ENCODE results near the gene KCNC1. TPM values are rescaled to one million over a fixed set of nuclear protein-coding genes. Genes with fewer than 3 reads are reported as not detected.

KCNC1 gene
- total RNA-seq, 1 donor from 2014 or later, result not detected

DNA sequence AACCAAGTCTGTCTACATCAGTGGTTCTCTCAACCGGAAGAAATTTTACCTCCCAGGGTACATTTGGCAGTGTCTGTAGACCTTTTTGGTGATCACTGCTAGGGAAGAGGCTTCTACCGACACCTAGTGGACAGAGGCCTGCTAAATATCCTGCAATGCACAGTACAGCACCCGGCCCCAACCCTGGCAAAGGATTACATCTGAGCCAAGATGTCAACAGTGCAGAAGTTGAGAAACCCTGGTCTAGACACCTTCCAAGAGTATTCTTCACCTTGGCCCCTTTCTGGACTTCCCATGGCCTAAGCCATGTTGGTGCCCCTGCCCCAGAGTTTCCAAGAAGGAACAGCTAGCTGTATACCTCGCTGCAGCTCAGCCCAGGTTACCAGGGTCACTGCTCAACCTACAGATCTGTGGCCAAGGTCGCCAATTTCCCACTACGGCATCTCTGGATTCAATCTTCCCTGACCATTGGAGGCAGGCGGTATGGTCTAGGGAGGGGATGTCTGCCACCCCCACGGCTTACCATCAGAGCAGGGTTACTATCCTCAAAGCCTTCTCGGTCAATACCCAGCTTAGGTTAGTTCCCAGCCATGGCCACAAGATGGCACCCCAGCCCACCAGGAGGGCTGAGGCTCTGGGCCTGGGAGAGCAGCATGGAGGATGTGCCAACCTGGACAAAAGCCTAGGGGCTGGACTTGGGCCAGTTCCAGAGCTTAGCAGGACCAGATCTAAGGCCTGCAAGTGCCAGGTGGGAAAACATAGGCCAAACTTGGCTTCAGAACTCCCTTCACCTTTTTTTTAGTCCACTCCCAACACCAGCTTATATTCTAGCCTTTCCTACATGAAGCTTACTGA, 3.7 kb upstream of the KCNC1 start:
- no peak for DNase-seq (ENCODE audit: low read depth)
- H3K4me3 ChIP-seq (ENCODE audit: low read depth, low read length), result no peak overlapping the region
- H3K27me3 ChIP-seq (ENCODE audit: control insufficient read depth, insufficient read depth, low read length), result peaks cover 35% of the 10 kb centered on the region
- no peaks in the 10 kb centered on the region for H3K36me3 ChIP-seq (ENCODE audit: control insufficient read depth, insufficient read depth, low read length)
- TF ChIP-seq, protein P1, sequence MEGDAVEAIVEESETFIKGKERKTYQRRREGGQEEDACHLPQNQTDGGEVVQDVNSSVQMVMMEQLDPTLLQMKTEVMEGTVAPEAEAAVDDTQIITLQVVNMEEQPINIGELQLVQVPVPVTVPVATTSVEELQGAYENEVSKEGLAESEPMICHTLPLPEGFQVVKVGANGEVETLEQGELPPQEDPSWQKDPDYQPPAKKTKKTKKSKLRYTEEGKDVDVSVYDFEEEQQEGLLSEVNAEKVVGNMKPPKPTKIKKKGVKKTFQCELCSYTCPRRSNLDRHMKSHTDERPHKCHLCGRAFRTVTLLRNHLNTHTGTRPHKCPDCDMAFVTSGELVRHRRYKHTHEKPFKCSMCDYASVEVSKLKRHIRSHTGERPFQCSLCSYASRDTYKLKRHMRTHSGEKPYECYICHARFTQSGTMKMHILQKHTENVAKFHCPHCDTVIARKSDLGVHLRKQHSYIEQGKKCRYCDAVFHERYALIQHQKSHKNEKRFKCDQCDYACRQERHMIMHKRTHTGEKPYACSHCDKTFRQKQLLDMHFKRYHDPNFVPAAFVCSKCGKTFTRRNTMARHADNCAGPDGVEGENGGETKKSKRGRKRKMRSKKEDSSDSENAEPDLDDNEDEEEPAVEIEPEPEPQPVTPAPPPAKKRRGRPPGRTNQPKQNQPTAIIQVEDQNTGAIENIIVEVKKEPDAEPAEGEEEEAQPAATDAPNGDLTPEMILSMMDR (IDR thresholded peaks at IDR 0.05; ENCODE audit: insufficient read depth, low read length, poor library complexity, severe bottlenecking), result peak; percentile 90

DNA sequence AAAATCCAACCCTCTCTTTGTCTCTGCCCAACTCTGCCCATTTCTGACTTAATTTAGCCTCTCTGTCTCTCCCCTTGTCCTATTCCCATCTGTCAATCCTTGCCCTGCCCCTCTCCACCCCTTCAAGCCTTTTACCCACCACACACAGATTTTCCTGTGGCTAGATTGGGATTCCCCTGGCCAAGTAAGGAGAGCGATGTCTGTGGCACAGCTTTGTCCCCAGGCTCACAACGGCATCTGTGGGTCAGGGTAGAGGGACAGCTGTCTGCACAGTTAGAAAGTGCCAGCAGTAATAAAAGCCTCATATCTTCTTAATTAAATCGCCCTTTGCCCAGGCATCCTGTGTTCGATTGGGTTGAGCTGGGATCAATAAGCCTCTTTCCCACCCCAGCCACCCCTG, 1.3 kb upstream of the KCNC1 start:
- H3K36me3 ChIP-seq (ENCODE audit: control insufficient read depth, insufficient read depth, low read length), result no peaks in the 10 kb centered on the region
- H3K4me3 ChIP-seq (ENCODE audit: low read depth, low read length), result no peak overlapping the region
- peaks cover 60% of the 10 kb centered on the region for H3K27me3 ChIP-seq (ENCODE audit: control insufficient read depth, insufficient read depth, low read length)
- no peak for DNase-seq (ENCODE audit: low read depth)
- TF ChIP-seq, protein P1 (IDR thresholded peaks at IDR 0.05; ENCODE audit: insufficient read depth, low read length, poor library complexity, severe bottlenecking), result no peak

DNA sequence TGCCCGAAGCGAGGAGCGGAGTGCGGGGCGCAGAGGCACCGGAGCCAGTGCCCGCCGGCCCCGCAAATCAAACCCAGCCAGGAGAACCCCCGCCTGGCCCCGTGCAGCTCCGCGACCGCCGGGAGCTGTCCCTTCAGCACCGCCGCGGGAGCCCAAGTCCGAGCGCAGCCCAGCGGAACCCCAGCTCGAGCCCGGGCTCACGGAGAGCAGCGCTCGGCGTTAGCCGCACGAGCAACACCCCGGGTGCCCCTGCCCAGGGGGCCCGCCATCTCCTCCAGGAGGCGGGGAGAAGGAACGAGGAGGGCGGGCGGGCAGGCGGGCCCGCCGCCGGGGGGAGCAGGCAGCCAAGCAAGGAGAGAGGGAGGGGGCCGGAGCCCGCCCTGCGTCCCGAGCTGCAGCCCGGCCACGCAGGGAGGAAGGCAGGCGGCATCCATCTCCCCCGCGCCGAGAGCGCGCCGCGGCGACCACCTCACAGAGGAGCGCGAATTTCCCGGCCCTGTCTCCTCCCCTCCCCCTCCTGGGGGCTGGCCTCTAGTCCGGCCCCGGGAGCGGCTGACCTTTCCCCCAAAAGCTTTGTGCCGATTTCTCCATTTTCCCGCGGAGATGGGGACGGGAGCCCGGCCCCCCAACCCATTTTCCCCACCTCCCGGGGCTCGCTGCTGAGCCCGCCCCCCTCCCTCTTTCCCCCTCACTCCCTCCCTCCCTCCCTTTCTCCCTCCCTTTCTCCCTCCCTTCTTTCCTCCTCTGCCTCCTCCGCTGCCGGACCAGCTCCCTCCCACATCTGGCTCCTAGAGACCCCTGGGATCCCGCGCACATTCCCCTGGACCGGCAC, 621 bp downstream of the KCNC1 start:
- Histone ChIP-seq H3K4me3 (ENCODE audit: low read depth, low read length) (peak overlapping the region; percentile 7), H3K36me3 (ENCODE audit: control insufficient read depth, insufficient read depth, low read length) (no peaks in the 10 kb centered on the region), H3K27me3 (ENCODE audit: control insufficient read depth, insufficient read depth, low read length) (peaks cover 79% of the 10 kb centered on the region)
- TF ChIP-seq, protein P1 (IDR thresholded peaks at IDR 0.05; ENCODE audit: insufficient read depth, low read length, poor library complexity, severe bottlenecking), result no peak
- DNase-seq (ENCODE audit: low read depth), result no peak

DNA sequence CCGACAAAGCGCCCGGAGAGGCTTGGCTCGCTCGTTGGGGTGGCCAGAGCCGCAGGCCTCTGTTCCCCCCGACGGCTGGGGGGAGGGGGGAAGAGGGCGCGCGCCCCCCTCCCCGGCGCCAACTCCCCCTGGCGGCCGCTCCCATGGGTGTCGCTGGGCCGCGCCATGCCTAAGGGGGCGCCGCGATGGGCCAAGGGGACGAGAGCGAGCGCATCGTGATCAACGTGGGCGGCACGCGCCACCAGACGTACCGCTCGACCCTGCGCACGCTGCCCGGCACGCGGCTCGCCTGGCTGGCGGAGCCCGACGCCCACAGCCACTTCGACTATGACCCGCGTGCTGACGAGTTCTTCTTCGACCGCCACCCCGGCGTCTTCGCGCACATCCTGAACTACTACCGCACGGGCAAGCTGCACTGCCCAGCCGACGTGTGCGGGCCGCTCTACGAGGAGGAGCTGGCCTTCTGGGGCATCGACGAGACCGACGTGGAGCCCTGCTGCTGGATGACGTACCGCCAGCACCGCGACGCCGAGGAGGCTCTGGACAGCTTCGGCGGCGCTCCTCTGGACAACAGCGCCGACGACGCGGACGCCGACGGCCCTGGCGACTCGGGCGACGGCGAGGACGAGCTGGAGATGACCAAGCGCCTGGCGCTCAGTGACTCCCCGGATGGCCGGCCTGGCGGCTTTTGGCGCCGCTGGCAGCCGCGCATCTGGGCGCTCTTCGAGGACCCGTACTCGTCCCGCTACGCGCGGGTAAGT, 1.4 kb downstream of the KCNC1 start:
- Histone ChIP-seq H3K36me3 (ENCODE audit: control insufficient read depth, insufficient read depth, low read length) (no peaks in the 10 kb centered on the region), H3K27me3 (ENCODE audit: control insufficient read depth, insufficient read depth, low read length) (peaks cover 82% of the 10 kb centered on the region), H3K4me3 (ENCODE audit: low read depth, low read length) (no peak overlapping the region)
- DNase-seq (ENCODE audit: low read depth), result no peak
- TF ChIP-seq, protein P1 (IDR thresholded peaks at IDR 0.05; ENCODE audit: insufficient read depth, low read length, poor library complexity, severe bottlenecking), result no peak

DNA sequence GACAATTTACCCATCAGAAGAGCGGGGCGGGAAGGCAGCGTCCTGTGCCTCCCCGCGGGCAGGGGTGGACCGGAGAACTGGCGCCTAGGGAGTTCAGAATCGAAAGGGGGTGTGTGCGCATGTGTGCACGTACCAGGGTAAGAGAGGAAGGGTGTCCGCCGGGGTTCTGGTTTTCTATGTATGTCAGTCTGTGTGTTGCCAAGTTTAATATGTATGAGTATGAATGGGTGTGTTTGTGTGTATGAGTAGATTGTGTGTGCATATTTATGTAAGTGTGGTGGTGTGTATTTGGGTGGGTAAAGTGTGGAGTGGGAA, 2.0 kb downstream of the KCNC1 start:
- TF ChIP-seq, protein P1 (IDR thresholded peaks at IDR 0.05; ENCODE audit: insufficient read depth, low read length, poor library complexity, severe bottlenecking), result no peak
- Histone ChIP-seq H3K27me3 (ENCODE audit: control insufficient read depth, insufficient read depth, low read length) (peaks cover 83% of the 10 kb centered on the region), H3K36me3 (ENCODE audit: control insufficient read depth, insufficient read depth, low read length) (no peaks in the 10 kb centered on the region), H3K4me3 (ENCODE audit: low read depth, low read length) (no peak overlapping the region)
- DNase-seq (ENCODE audit: low read depth), result no peak

All from kidney epithelial cell (primary cell).